RKO (cell line): ENCODE results near the gene PSD.

Source experiments
- DNase-seq: peaks from one replicate; pipeline ENCODE4 v3.0.0-alpha.2; 2016; ENCODE audit warnings: low spot score

PSD gene

GRCh38 chr10:102389894-102390293, 28.7 kb downstream of the PSD start:
- no peak for DNase-seq

- no peak for DNase-seq
Measured at GRCh38 chr10:102384606-102385429, 33.8 kb downstream of the PSD start.

GRCh38 chr10:102384053-102384452, 34.5 kb downstream of the PSD start:
- DNase-seq, result no peak

GRCh38 chr10:102382871-102383270, 35.7 kb downstream of the PSD start:
- DNase-seq, result no peak

- no peak for DNase-seq
Measured at GRCh38 chr10:102381983-102382382, 36.6 kb downstream of the PSD start.

- no peak for DNase-seq
Measured at GRCh38 chr10:102379383-102379782, 39.2 kb downstream of the PSD start.

- no peak for DNase-seq
Measured at GRCh38 chr10:102376901-102377300, 41.7 kb downstream of the PSD start.

GRCh38 chr10:102375867-102376266, 42.7 kb downstream of the PSD start:
- no peak for DNase-seq

- DNase-seq, result no peak
Measured at GRCh38 chr10:102375250-102375649, 43.3 kb downstream of the PSD start.

GRCh38 chr10:102371295-102371694, 47.3 kb downstream of the PSD start:
- no peak for DNase-seq

- DNase-seq, result no peak
Measured at GRCh38 chr10:102368077-102368476, 50.5 kb downstream of the PSD start.

GRCh38 chr10:102367441-102367840, 51.1 kb downstream of the PSD start:
- DNase-seq, result no peak

GRCh38 chr10:102358712-102359382, 59.7 kb downstream of the PSD start:
- DNase-seq, result no peak

GRCh38 chr10:102354451-102354850, 64.1 kb downstream of the PSD start:
- no peak for DNase-seq
